Stimulated activated CD4-positive, alpha-beta T cell treated with anti-CD3 and anti-CD28 coated beads, Interleukin-15, amount 100 ng/mL, for 1 hour (primary cell): Measurements from ENCODE around the gene SPATA2L.
A peak's percentile ranks its signal among the peaks of the same experiment; 100 is the strongest.

Experiments
- DNase-seq, 2 donors: peaks; one replicate each; pipeline ENCODE4 v3.0.0-alpha.2; 2020; ENCODE audit warnings: low read depth in 1 of 2, low spot score in 1 of 2

The SPATA2L gene, protein sequence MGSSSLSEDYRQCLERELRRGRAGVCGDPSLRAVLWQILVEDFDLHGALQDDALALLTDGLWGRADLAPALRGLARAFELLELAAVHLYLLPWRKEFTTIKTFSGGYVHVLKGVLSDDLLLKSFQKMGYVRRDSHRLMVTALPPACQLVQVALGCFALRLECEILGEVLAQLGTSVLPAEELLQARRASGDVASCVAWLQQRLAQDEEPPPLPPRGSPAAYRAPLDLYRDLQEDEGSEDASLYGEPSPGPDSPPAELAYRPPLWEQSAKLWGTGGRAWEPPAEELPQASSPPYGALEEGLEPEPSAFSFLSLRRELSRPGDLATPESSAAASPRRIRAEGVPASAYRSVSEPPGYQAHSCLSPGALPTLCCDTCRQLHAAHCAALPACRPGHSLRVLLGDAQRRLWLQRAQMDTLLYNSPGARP

DNA sequence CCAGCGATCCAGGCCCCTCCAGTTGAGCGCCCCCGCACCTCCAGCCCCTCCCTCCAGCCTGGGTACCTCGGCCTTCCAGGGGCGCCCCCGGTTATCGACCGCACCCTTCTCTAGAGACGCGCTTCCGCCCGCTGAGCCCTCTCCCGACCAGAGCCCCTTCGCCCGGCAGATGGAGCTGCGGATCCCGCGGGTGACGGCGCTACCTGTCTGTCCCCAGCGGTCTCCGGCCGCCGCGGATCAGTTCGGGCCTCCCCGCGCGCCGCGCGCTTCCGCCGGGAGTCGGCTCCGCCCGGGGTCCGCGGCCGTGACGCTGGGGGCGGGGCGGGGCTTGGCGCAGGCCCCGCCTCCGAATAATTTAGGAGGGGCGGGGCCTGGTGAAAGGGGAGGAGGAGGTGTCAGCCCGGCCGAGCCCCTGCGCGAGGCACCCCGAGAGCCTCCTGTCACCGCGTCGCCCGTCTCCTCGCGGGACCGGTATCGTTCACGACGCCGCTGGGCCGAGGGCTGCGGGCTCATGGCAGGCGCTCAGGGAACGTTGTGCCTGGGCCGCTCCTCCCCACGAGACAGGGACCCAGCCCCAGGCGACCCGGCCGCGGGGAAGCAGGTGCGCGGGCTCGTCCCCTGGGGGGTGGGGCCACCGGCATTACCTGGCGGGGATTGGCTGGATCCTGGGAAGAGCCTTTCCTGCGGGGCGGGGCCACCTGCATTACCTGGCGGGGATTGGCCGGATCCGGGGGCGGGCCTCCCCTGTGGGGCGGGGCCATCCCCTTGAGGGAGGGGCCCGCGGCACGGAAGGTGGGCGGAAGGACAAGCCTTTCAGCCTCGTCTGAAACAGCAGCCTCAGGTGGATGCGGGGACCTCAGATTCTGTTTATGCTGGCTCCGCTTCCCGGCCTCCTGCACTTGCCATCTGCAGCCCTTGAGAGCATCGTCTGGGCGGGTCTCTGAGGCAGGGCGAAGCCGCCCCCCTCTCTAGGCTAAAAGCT is at the start of gene SPATA2L:
SPATA2L (minus strand) TSS at position 281 of the 982 bp plus-strand sequence. CDS start 473 bp downstream, outside the sequence.
- peak; percentile 96 to 98 for DNase-seq

DNA sequence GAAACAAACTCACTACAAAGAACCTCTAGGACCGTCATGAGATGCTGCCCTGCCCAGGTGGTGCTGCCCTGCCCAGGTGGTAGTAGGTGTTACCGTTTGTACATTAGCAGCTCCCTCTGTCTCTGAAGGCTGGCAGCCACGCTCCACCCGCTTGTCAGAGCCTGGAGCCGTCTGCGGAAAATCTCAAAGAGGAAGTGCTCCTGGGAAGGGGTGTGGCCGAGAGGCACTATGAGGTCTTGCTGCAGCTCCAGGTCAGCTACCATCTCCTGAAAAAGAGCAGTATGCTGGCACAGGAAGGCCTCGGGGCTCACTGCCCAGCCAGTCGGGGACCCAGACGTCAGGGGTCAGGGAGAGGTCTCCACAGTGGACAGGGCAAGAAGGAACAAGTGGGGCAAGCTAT is 48.1 kb upstream of the SPATA2L start:
- DNase-seq = no peak

DNA sequence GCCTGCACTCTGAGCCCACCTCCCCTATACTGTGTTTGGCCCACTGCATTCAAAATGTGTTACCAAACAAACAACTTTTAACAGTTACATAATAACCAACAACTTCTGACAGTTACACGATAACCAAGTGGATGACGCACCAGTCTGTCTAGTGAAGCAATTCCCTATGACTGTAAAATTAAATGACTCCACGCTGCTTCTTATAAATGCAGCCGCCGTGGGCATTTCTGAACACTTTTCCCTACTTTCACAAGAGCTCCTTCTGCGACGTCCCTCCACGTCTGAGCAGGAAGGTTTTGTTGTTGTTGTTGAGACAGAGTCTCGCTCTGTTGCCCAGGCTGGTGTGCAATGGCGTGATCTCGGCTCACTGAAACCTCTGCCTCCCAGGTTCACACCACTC is 47.4 kb upstream of the SPATA2L start:
- DNase-seq = no peak

DNA sequence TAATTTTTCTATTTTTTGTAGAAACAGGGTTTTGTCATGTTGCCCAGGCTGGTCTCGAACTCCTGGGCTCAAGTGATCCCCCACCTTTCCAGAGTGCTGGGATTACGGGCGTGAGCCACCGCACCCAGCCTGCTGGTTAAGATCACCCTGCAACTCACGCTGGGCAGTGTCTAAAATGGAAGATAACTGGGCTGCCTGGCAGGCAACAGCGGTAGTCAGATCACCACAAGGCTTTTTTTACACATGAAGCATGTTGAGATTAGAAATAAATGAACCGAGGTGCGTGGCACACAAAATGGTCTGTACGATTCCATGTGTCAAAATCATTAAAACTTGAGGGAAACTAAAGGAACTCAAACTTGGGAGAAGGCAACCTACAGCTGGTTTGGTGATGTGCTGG is 46.6 kb upstream of the SPATA2L start:
- DNase-seq = no peak

DNA sequence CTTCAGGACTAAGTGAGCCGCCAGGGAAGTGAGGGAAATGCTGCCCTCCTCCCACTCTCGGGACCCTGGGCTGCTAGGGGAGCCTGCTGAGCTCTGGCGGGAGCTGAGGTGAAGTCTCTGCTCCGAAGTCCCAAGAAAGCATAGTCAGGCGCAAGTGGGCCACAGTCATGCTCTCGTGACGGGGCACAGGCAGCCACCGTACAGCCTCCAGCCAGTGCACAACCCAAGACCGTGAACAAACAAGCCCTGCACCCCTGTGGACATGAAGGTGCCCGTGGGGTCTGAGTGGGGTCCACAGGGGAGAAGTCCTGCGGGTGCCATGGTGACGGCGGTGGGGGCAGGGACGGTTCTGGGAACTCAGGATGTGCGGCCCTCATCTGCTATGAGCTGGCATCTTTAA is 44.5 kb upstream of the SPATA2L start:
- no peak for DNase-seq

DNA sequence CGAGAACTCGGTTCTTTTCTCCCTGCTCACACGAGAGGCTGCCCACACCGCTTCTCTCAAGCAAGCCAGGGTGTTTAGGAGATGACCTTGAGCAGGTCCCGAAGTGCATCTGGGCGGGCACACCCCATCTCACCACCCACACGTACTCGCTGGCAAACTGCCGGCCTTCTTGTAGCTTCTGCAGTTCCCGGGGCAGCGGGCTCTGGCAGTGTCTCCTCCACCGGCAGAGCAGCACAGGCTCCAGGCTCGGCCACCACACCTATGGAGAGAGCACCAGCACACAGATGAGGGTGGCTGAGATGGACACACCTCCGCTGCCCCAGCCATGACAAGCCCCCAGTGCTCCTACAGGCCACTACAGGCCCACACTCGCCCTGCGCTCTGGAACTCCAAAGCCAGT is 43.3 kb upstream of the SPATA2L start:
- DNase-seq = no peak

DNA sequence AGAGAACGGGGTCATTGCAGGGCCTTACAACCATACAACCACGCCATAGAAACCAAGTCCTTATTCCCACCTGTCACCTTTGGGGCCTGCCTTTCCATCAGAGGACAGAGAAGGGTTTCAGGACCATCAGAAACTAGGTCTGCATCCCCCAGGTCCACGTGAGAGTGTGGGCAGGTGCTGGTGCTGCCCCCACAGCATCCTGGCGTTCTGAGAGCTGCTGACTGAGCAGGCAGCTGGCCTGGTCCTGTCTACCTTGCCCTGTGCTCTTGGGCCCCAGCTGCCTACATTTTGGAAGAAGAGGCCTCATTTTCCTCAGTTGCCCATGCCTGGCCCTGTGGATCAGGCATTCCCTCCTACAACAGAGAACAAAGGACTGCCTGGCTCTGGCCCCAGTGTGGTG is 41.4 kb upstream of the SPATA2L start:
- DNase-seq = no peak

DNA sequence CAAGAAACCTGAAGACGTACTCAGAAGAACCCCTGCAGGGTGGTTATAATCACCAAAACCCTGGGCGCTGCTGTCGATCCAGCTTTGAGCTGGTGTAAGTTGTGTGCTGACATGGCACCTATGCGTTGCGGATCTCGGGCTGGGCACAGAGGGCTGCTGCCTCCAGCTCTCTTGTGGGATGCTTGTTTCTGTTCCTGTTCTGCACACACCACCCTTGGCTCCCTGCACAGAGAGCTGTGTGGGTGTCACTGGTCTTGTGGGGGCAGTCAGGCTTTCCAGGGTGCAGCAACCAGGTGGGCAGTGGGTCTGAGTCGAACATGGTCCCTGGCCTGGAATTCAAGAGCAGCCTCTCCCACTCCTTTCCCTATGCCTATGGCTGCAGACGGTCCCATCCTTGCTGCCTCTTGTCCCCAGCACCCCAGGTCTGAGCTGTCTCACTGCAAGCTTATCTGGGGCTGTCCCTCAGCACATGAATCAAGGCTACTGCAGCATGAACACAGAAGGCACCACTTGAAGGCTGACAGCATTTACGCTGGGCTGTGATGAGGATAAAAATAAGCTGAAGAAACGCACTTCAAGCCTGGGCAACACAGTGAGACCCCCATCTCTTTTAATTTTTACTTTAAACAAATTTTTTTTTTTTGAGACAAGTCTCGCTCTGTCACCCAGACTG is 40.0 kb upstream of the SPATA2L start:
- no peak for DNase-seq

DNA sequence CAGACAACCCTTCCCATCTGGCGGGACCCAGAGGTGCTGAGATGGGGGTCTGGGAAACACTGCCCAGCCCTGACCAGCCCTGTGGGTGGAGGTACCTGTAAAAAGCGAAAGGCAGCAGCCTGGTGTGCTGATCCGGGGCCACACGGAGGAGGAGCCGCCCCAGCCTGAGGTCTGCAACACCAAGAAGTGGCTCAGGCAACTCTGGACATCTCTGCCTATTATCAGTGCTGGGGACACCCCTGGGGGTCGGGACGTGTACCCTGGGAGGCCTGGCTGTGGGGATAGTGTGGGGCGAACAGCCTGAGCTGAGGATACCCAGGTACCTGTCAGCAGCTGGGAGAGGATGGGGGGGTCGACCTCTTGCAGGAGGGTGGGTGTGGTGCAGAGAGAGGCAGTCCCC is 37.9 kb upstream of the SPATA2L start:
- no peak for DNase-seq

DNA sequence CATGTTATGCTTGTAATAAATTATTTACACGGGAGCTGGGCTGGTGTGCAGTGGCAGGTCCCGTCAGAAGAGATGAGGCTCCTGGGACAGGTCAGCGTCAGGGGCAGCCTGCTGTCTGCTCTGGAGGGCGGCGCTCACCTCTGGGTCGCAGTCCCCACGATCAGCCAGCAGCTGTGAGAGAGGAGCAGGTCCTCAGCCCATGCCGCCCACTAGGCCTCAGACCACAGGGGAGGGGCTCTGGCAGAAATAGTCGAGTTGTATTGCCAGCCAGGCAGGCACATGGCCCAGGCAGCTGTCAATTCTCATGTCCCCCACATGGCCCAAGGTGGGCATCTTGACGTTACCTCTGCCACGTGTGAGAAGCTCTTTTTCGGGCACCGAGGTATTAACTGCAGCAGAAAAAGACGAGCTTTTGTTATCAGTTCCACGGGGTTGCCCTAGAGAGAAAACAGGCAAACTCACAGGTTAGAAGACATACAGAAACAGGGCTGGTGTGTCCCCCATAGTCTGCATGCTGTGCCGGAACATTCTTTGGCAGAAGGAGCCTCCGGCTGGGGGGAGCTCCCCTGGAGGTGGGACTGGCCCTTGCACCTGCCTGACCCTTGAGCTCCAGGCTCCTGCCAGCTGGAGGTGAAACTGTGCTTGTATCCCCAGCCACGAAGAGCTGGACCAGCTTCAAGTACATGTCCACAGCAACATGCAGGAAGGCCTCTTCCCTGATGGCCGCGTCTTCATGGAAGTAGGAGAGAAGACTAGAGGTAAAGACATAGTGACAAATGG is 37.2 kb upstream of the SPATA2L start:
- no peak for DNase-seq

DNA sequence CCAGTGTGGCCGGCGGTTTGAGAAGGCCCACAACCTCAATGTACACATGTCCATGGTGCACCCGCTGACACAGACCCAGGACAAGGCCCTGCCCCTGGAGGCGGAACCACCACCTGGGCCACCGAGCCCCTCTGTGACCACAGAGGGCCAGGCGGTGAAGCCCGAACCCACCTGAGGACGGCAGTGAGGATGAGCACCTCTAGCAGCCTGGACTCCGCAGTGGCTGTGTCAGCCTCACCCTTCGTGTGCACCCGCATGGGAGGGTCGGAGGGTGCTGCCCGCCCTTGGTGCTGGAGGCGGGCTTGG is 36.5 kb upstream of the SPATA2L start:
- no peak for DNase-seq

DNA sequence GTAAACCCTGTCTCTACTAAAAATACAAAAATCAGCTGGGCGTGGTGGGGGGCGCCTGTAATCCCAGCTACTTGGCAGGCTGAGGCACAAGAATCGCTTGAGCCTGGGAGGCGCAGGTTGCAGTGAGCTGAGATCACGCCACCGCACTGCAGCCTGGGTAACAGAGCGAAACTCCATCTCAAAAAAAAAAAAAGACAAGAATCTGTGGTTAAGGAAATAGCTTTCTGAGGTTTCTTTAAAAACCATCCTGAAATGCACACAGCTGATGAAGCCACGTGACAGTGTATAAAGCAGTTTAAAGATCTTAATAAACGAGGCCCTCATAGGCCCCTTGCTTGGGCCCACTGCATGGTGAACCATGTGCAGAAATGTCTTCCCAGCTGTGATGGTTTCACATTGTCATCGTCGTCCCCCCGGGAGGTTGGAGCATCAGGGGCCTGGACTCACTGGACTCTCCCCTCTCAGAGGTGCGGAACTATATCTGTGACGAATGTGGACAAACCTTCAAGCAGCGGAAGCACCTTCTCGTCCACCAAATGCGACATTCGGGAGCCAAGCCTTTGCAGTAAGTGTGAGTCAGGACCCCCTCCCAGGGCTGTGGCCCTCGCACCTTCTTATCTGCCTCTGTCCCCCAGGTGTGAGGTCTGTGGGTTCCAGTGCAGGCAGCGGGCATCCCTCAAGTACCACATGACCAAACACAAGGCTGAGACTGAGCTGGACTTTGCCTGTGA is 36.0 kb upstream of the SPATA2L start:
- no peak for DNase-seq

DNA sequence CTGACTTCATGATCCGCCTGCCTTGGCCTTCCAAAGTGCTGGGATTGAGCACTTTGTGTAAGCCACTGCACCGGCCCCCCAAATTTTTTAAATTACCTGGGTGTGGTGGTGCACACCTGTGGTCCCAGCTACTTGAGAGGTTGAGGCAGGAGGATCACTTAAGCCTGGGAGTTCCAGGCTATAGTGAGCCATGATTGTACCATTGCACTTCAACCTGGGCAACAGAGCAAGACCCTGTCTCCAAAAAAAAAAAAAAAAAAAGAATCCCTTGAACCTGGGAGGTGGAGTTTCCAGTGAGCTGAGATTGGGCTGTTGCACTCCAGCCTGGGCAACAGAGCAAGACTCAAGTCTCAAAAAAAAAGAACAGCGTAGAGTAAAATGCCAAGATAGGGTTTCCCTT is 35.0 kb upstream of the SPATA2L start:
- no peak for DNase-seq

DNA sequence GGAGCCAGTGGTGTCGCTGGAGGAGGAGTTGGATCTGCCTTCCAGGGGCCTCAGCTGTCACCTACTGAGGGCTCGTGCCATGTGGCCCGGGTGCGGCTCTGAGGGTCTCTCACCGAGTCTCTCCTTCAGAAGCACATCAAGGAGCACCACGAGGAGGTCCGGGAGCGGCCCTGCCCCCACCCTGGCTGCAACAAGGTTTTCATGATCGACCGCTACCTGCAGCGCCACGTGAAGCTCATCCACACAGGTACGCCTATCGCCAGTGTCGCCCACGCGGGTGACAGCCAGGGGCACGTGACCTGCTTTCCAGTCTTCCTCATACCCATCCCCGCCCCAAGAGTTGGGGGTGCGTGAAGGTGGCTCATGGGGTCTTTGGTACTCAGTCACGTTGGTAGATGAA is 32.3 kb upstream of the SPATA2L start:
- DNase-seq = no peak

DNA sequence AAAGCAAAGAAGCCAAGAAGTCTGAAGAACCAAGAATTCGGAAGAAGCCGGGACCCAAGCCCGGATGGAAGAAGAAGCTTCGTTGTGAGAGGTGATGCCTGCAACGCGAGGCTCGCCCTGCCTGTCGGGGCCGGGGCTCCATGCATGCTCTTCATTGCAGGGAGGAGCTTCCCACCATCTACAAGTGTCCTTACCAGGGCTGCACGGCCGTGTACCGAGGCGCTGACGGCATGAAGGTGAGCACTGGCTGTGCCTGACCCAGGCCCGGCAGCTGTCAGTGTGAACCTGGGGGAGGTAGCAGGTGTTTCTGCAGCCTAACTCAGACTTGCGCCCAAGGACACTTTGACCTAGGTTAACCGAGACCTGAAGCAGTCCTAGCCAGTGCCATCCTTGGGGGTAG is 31.8 kb upstream of the SPATA2L start:
- no peak for DNase-seq

DNA sequence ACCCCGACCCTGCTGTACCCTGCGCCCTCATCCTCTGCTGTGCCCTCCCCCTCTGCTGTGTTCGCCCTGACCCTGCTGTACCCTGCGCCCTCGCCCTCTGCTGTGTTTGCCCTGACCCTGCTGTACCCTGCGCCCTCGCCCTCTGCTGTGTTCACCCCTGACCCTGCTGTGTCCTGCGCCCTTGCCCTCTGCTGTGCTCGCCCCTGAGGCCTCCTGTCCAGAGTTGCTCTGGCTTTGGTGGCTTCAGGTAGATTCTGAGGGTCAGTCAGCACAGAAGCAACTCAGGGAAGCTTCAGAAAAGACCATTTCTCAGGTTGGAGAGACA is 31.4 kb upstream of the SPATA2L start:
- DNase-seq = no peak

DNA sequence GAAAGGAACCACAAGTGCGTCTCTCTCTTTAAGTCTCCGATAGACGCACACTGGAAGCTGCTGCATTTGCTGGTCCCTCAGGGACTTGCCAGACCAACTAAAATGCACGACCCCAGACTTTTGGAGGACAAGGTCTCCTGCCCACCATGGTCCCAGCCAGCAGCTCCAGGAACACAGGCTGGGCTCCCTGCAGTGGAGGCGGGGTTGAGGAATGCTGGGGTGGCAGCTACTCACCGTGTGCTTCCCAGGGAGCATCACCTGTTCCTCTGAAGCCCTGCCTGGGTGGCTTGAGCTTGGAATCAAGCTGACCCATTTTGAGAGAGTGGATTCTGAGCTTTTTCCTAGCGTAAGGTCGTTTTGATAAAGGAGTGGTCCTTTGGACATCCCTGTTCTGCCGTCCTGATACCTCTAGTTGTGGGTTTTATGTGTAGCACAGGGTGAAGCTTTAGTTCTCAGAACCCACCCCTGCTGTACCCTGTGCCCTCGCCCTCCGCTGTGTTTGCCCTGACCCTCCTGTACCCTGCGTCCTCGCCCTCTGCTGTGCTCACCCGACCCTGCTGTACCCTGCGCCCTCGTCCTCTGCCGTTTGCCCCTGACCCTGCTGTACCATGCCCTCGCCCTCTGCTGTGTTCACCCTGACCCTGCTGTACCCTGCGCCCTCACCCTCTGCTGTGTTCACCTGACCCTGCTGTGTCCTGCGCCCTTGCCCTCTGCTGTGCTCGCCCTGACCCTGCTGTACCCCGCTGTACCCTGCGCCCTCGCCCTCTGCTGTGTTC is 30.8 kb upstream of the SPATA2L start:
- DNase-seq = no peak

DNA sequence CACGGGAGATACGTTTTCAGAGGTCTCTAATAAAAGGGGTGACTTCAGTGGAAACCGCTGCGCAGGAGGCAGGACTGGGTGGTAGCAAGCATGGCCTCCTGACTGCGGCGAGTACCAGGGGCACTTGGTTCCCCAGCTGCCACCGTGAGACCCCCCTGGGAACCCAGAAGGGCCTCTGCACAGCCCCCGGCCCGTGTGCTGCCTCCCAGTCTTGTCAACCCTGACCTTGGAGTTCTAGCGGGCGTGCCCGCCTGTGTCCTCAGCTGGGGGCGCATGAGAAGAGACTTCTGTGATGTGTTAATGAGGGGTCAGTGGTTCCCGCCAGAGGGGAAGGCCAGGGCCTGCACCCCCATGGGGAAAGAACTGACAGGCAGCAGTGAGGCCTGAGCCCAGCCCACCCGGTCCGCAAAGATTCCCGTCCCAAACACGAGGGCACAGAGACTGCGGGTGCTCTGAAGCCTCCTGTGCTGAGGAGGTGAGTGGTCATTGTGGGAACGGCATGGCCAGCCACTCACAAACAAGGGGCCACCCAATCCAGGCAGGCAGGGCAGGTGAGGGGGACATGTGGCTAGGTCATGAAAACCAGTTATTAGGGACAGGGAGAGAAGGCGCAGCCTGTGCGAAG is 29.2 kb upstream of the SPATA2L start:
- DNase-seq = no peak

DNA sequence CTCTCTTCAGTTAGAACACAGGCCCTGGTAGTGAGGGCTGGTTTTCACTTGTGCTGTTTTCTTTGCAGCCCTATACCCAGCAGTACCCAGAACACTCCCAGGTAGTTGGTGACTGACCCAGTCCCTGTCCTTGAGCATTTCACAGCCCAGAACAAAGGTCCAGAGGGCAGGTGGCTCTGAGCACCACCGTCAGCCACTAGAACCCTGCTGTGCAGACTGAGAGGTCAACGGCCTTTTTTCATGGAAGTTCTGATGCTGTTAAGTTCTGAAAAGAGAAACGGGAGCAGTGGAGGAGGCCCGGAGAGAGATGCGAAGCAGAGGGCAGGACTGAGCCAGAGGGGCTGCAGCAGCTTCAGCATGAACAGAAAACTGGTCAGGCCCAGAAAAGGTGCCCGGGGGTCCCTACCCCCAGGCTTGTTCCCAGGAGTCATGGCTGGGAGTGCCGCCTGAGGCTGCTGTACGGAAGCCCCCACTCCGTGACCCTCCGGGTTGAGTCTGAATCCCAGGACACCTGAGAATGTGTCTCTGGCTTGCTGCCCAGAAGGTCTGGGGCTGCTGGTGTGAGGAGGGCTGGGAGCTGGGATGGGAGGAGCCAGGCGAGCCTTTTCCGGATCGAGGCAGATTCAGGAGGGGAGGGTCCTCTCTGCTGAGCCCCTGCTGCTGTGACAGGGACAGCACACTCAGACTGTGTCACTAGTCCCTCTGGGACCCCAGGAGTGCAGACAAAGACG is 28.5 kb upstream of the SPATA2L start:
- DNase-seq = no peak
